Neural progenitor cell (in vitro differentiated cells): ENCODE data around the gene PWWP2B. TPM values are rescaled to one million over a fixed set of nuclear protein-coding genes. Genes with fewer than 3 reads are reported as not detected.

Source experiments
- DNase-seq: peaks from one replicate; pipeline ENCODE4 v3.0.0-alpha.2; 2016; ENCODE audit warnings: low spot score
- H2AFZ ChIP-seq: fragments of 200-600 bp; sonication (generic); replicated peaks from 2 replicates; pipeline ENCODE4 v1.6.1; 2016; ENCODE audit warnings: antibody characterized with exemption
- H3F3A ChIP-seq: fragments of 200-600 bp; sonication (generic); 2 replicates; pipeline ENCODE4 v1.6.1; 2016; ENCODE audit warnings: antibody characterized with exemption, low read depth
- H3K27ac ChIP-seq: fragments of 200-600 bp; sonication (generic); 2 replicates; pipeline ENCODE4 v1.5.1; 2016; ENCODE audit warnings: mild to moderate bottlenecking
- H3K27me3 ChIP-seq: fragments of 200-600 bp; sonication (generic); 2 replicates; pipeline ENCODE4 v1.6.1; 2016; ENCODE audit warnings: mild to moderate bottlenecking, moderate library complexity
- H3K36me3 ChIP-seq: fragments of 200-600 bp; sonication (generic); 2 replicates; pipeline ENCODE4 v1.5.1; 2016
- H3K4me1 ChIP-seq: fragments of 200-600 bp; sonication (generic); 2 replicates; pipeline ENCODE4 v1.6.1; 2016; ENCODE audit warnings: mixed run types
- H3K4me2 ChIP-seq: fragments of 200-600 bp; sonication (generic); 2 replicates; pipeline ENCODE4 v1.6.1; 2016
- H3K4me3 ChIP-seq: fragments of 200-600 bp; sonication (generic); 2 replicates; pipeline ENCODE4 v1.5.1; 2016
- H3K79me2 ChIP-seq: fragments of 200-600 bp; sonication (generic); 2 replicates; pipeline ENCODE4 v1.6.1; 2016; ENCODE audit warnings: low read depth
- H3K9ac ChIP-seq: fragments of 200-600 bp; sonication (generic); 2 replicates; pipeline ENCODE4 v1.6.1; 2016
- H3K9me3 ChIP-seq: fragments of 200-600 bp; sonication (generic); 2 replicates; pipeline ENCODE4 v1.5.1; 2016; ENCODE audit warnings: low read depth
- H4K20me1 ChIP-seq: fragments of 200-600 bp; sonication (generic); 2 replicates; pipeline ENCODE4 v1.6.1; 2016; ENCODE audit warnings: low read depth
- H3K27ac Mint-ChIP-seq: 3 replicates; pipeline ENCODE4 v1.8.0; 2021; ENCODE audit warnings: mixed read lengths
- H3K27me3 Mint-ChIP-seq: 2 replicates; pipeline ENCODE4 v1.8.0; 2022; ENCODE audit warnings: low read depth, mild to moderate bottlenecking, inconsistent platforms, moderate library complexity, mixed read lengths; ENCODE audit not compliant: insufficient read depth
- H3K36me3 Mint-ChIP-seq: 3 replicates; pipeline ENCODE4 v1.8.0; 2021; ENCODE audit warnings: mixed read lengths
- H3K4me1 Mint-ChIP-seq: 3 replicates; pipeline ENCODE4 v1.8.0; 2021; ENCODE audit warnings: mixed read lengths
- H3K4me3 Mint-ChIP-seq: 3 replicates; pipeline ENCODE4 v1.8.0; 2021; ENCODE audit warnings: mild to moderate bottlenecking, moderate library complexity, mixed read lengths
- H3K9me3 Mint-ChIP-seq: 3 replicates; pipeline ENCODE4 v1.8.0; 2020; ENCODE audit warnings: mixed read lengths
- EZH2 ChIP-seq: fragments of 200-600 bp; sonication (generic); IDR thresholded peaks from 2 replicates; pipeline ENCODE4 v1.6.1; 2017; ENCODE audit warnings: antibody characterized with exemption, mild to moderate bottlenecking, moderate library complexity
- EZH2phosphoT487 ChIP-seq: fragments of 200-600 bp; sonication (generic); IDR thresholded peaks from 2 replicates; pipeline ENCODE4 v1.6.1; 2017; ENCODE audit warnings: antibody characterized with exemption
- total RNA-seq: library from RNA; depleted of rRNA; stranded (reverse); fragments of >200 nt; gene quantifications from 2 replicates; pipeline ENCODE4 v1.2.3, GENCODE V29; 2015; ENCODE audit warnings: low replicate concordance
- TF ChIP-seq, protein P1 (sequence below): fragments of 200-600 bp; sonication (generic); IDR thresholded peaks from 2 replicates; pipeline ENCODE4 v1.5.1; 2017; ENCODE audit warnings: antibody characterized with exemption, mild to moderate bottlenecking

Gene PWWP2B
- total RNA-seq, 1 donor from 2014 or later, result 0.34 TPM

DNA sequence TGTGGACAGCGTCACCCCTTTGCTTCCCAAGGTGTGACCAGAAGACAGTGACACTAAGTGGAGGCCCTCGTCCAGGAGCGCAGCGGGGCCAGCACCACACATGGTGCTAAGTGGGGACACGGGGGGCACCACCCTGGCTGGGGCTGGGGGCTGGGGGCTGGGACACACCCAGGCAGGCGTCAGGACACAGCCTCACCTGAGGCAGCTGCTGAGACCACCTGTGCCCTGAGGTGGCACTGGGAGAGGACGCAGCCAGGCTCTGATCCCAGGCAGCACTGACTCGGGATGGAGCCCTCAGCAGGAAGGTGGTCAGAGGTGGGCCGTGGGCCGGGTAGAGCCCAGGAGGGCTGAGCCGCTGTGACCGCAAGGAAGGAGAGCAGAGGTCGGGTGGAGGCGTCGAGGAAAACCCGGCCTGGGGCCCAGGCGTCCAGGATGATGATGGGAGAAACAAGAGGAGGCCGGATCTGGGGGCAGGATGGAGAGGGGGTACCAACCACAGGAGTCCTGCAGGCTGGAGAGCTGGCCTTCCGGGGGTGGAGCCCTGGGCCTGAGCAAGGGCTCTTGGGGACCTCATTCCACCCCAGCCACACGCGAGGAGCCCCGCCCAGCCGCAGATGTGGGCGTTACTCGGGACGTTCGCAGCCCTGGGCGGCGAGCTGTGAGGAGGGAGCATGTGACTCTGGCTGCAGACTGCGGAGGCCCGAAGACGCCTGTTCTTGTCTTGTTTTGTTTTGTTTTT is 42.5 kb upstream of the PWWP2B start:
- TF ChIP-seq EZH2phosphoT487 (no peak), EZH2 (no peak)
- TF ChIP-seq, protein P1, sequence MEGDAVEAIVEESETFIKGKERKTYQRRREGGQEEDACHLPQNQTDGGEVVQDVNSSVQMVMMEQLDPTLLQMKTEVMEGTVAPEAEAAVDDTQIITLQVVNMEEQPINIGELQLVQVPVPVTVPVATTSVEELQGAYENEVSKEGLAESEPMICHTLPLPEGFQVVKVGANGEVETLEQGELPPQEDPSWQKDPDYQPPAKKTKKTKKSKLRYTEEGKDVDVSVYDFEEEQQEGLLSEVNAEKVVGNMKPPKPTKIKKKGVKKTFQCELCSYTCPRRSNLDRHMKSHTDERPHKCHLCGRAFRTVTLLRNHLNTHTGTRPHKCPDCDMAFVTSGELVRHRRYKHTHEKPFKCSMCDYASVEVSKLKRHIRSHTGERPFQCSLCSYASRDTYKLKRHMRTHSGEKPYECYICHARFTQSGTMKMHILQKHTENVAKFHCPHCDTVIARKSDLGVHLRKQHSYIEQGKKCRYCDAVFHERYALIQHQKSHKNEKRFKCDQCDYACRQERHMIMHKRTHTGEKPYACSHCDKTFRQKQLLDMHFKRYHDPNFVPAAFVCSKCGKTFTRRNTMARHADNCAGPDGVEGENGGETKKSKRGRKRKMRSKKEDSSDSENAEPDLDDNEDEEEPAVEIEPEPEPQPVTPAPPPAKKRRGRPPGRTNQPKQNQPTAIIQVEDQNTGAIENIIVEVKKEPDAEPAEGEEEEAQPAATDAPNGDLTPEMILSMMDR, result no peak
- no peak for DNase-seq
- Histone ChIP-seq H4K20me1 (no peaks in the 10 kb centered on the region), H3F3A (no peaks in the 10 kb centered on the region), H3K27me3 (no peaks in the 10 kb centered on the region), H3K4me2 (no peak overlapping the region), H3K4me3 (no peak overlapping the region), H3K9me3 (no peaks in the 10 kb centered on the region), H3K4me1 (no peaks in the 10 kb centered on the region), H3K79me2 (no peaks in the 10 kb centered on the region), H3K27ac (no peak overlapping the region), H3K9ac (no peak overlapping the region), H3K36me3 (no peaks in the 10 kb centered on the region), H2AFZ (no peak overlapping the region)
- peaks cover 7% of the 10 kb centered on the region for H3K4me1 Mint-ChIP-seq
- H3K27me3 Mint-ChIP-seq, result no peaks in the 10 kb centered on the region
- H3K27ac Mint-ChIP-seq, result peak overlapping the region; percentile 33
- H3K9me3 Mint-ChIP-seq, result peaks cover 3% of the 10 kb centered on the region
- no peak overlapping the region for H3K4me3 Mint-ChIP-seq
- H3K36me3 Mint-ChIP-seq, result peaks cover 3% of the 10 kb centered on the region

DNA sequence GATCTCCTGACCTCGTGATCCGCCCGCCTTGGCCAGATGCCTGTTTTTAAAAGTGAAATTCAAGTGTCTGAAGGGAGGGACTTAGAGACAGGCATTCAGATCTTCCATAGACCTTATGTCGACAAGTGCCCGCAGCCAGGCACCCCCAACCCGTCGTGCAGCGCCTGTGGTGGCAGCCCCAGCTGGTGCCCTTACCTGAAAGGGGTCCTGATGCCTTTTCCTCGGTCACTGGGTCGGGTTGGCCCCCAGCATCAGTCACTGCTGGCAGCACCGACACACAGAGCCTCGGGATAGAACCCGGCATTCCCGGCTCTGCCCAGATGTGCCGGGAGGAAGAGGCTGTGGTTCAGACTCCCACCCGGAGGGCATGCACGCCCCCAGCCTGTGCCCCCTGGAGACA is 41.7 kb upstream of the PWWP2B start:
- Histone ChIP-seq H3K79me2 (no peaks in the 10 kb centered on the region), H3K27ac (no peak overlapping the region), H3K9ac (no peak overlapping the region), H3K27me3 (no peaks in the 10 kb centered on the region), H3K4me2 (no peak overlapping the region), H3F3A (no peaks in the 10 kb centered on the region), H4K20me1 (no peaks in the 10 kb centered on the region), H3K4me3 (no peak overlapping the region), H2AFZ (no peak overlapping the region), H3K9me3 (no peaks in the 10 kb centered on the region), H3K36me3 (no peaks in the 10 kb centered on the region), H3K4me1 (no peaks in the 10 kb centered on the region)
- H3K27ac Mint-ChIP-seq, result peak overlapping the region; percentile 53
- H3K4me3 Mint-ChIP-seq, result no peak overlapping the region
- peaks cover 3% of the 10 kb centered on the region for H3K36me3 Mint-ChIP-seq
- peaks cover 7% of the 10 kb centered on the region for H3K4me1 Mint-ChIP-seq
- no peak for DNase-seq
- TF ChIP-seq EZH2 (no peak), EZH2phosphoT487 (no peak)
- TF ChIP-seq, protein P1, result no peak
- H3K9me3 Mint-ChIP-seq, result peaks cover 3% of the 10 kb centered on the region
- no peaks in the 10 kb centered on the region for H3K27me3 Mint-ChIP-seq

DNA sequence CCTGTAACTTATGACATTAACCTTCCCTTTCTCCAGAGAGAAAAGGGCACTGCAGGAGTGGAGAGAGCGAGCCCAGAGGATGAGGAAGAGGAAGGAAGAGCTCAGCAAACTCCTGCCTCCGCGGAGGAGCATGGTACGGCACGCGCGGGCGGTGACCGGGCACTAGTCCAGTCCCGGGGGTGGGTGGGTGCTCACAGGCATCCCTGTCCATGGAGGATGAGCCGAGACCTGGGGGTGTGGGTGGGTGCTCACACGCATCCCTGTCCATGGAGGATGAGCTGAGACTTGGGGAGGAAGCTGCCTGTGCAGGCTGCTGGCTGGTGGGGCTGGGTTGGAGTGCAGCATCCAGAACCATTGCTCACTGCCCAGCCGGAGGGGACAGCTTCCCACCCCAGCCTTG is 41.2 kb upstream of the PWWP2B start:
- Mint-ChIP-seq H3K4me1 (peaks cover 7% of the 10 kb centered on the region), H3K27ac (peak overlapping the region; percentile 53)
- no peak for TF ChIP-seq EZH2
- TF ChIP-seq EZH2phosphoT487, result no peak
- TF ChIP-seq, protein P1, result no peak

More for the DNA sequence above, 41.2 kb upstream of the PWWP2B start:
- Histone ChIP-seq H3K4me2 (no peak overlapping the region), H3K27ac (no peak overlapping the region), H3K4me3 (no peak overlapping the region), H3K9ac (no peak overlapping the region), H3K27me3 (no peaks in the 10 kb centered on the region), H4K20me1 (no peaks in the 10 kb centered on the region), H3F3A (no peaks in the 10 kb centered on the region), H2AFZ (no peak overlapping the region), H3K4me1 (no peaks in the 10 kb centered on the region), H3K9me3 (no peaks in the 10 kb centered on the region), H3K79me2 (no peaks in the 10 kb centered on the region), H3K36me3 (no peaks in the 10 kb centered on the region)
- Mint-ChIP-seq H3K36me3 (peaks cover 3% of the 10 kb centered on the region), H3K27me3 (no peaks in the 10 kb centered on the region), H3K4me3 (no peak overlapping the region), H3K9me3 (peaks cover 3% of the 10 kb centered on the region)
- DNase-seq, result no peak
